GM12878 (cell line): ENCODE measurements around the gene C2orf92.

ENCODE experiments used
- ATF3 ChIP-seq: IDR thresholded peaks from 2 replicates; pipeline ENCODE4 v1.6.1; 2011; ENCODE audit warnings: low read depth, mild to moderate bottlenecking, low read length, moderate library complexity, borderline replicate concordance; ENCODE audit errors: extremely low read depth
- POLR2A ChIP-seq: IDR thresholded peaks from 2 replicates; pipeline ENCODE4 v1.6.1; 2011; ENCODE audit warnings: low read depth, mild to moderate bottlenecking, low read length
- RCOR1 ChIP-seq: conservative IDR thresholded peaks from 2 replicates; pipeline ENCODE4 v1.6.1; 2012; ENCODE audit warnings: low read depth, low read length, improper control_type of control experiment
- RFX5 ChIP-seq: IDR thresholded peaks from 2 replicates; pipeline ENCODE4 v1.6.1; 2011; ENCODE audit warnings: low read depth, low read length, improper control_type of control experiment
- SMC3 ChIP-seq: IDR thresholded peaks from 2 replicates; pipeline ENCODE4 v1.6.1; 2011; ENCODE audit warnings: low read length, improper control_type of control experiment, borderline replicate concordance
- SREBF2 ChIP-seq: IDR thresholded peaks from 2 replicates; pipeline ENCODE4 v1.6.1; 2012; ENCODE audit warnings: mild to moderate bottlenecking, low read length
- TF ChIP-seq, protein P1 (sequence below), 3 experiments: IDR thresholded peaks in 2 of 3; conservative IDR thresholded peaks in 1 of 3; 2 replicates each; pipeline ENCODE4 v1.5.1; 2011; ENCODE audit warnings: low read depth in 3 of 3, low read length in 3 of 3, mild to moderate bottlenecking in 3 of 3, control low read depth in 2 of 3, moderate library complexity in 2 of 3, inconsistent platforms in 1 of 3, mixed read lengths in 1 of 3; ENCODE audit not compliant: control insufficient read depth in 2 of 3, insufficient read depth in 1 of 3; ENCODE audit errors: extremely low read depth in 1 of 3

DNA sequence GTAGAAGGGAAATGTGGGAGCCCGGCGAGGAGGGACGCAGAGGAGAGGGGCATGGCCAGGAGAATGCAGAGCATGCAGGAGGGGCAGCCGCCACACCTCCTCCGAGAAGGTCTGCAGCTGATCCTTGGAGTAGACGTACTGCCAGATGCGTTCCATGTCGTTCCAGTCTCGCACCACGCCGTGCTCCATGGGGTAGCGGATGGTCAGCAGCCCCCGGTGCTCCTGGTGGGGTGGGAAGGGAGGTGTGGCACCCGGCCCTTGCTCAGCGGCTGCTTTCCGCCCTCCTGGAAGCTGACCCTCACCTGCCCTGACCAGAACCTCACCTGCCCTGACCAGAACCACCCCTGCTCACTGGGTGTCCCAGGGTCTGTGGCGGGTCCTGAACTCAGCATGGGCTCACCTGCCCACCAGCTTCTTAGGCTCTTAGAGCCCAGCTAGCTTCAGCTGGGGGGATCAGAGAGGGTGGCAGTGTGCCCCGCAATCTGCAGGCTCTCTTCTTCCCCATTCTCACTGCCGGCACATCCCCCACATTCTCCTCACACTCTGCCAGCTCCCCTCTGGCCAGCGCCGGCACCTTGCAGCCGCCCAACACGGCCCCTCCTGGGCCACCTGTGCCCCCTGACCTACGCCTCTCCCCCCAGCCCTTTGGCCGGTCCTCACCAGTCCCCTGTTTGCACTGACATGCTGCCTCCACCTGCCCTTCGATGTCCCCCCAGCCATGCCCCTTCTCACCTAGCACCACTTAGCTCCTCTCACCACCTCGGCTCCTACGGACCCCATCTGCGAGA is 10.1 kb upstream of the C2orf92 start:
- TF ChIP-seq RFX5 = no peak
- no peak for TF ChIP-seq RCOR1
- no peak for TF ChIP-seq SMC3
- TF ChIP-seq, protein P1, sequence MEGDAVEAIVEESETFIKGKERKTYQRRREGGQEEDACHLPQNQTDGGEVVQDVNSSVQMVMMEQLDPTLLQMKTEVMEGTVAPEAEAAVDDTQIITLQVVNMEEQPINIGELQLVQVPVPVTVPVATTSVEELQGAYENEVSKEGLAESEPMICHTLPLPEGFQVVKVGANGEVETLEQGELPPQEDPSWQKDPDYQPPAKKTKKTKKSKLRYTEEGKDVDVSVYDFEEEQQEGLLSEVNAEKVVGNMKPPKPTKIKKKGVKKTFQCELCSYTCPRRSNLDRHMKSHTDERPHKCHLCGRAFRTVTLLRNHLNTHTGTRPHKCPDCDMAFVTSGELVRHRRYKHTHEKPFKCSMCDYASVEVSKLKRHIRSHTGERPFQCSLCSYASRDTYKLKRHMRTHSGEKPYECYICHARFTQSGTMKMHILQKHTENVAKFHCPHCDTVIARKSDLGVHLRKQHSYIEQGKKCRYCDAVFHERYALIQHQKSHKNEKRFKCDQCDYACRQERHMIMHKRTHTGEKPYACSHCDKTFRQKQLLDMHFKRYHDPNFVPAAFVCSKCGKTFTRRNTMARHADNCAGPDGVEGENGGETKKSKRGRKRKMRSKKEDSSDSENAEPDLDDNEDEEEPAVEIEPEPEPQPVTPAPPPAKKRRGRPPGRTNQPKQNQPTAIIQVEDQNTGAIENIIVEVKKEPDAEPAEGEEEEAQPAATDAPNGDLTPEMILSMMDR (IDR thresholded peaks at IDR 0.05 in 2 of 3, conservative IDR thresholded peaks at IDR 0.05 in 1 of 3; ENCODE audit: control insufficient read depth in 2 of 3, extremely low read depth in 1 of 3, insufficient read depth in 1 of 3, low read depth in 3 of 3, low read length in 3 of 3) = no peak
- TF ChIP-seq ATF3 = no peak
- no peak; the same call in 1 of the 2 replicates for TF ChIP-seq POLR2A
- TF ChIP-seq SREBF2 = no peak
